ENCODE measurements around the gene NLGN1.

- TF ChIP-seq POLR2AphosphoS5 (IDR thresholded peaks at IDR 0.05; ENCODE audit: low read depth, low read length): no peak
- TF ChIP-seq POLR2A (IDR thresholded peaks at IDR 0.05; ENCODE audit: low read depth, low read length): no peak
- TF ChIP-seq TAF1 (IDR thresholded peaks at IDR 0.05; ENCODE audit: borderline replicate concordance, low read depth, low read length): no peak
Measured at GRCh38 chr3:173823911-173824460, 426.4 kb downstream of the NLGN1 start.

Measured in GM12892 (cell line).